GM12873 (cell line): ENCODE measurements around the gene NDUFA13.

Experiments
- TF ChIP-seq, protein P1 (sequence below): IDR thresholded peaks from 2 replicates; pipeline ENCODE4 v1.5.1; 2012; ENCODE audit warnings: low read depth, mild to moderate bottlenecking, moderate library complexity, low read length, control low read depth; ENCODE audit not compliant: insufficient read depth; ENCODE audit errors: missing control alignments

Gene NDUFA13

DNA sequence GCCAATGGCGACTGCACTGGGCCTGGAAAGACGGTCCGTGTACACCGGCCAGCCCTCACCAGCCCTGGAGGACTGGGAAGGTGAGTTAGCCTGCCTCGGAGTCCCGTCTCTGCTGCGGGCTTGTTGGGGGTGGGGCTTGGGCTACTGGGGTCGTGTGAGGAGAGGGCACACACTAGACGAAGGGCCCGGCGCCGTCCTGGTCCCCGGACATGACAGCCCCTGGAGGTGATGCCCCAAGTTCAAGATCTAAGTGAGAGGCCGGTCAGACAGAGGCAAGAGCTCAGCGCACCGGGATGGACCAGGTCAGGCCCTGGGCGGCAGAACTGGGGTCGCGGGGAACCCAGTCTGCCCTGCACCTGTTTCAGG, 23.7 kb downstream of the NDUFA13 start:
- TF ChIP-seq, protein P1, sequence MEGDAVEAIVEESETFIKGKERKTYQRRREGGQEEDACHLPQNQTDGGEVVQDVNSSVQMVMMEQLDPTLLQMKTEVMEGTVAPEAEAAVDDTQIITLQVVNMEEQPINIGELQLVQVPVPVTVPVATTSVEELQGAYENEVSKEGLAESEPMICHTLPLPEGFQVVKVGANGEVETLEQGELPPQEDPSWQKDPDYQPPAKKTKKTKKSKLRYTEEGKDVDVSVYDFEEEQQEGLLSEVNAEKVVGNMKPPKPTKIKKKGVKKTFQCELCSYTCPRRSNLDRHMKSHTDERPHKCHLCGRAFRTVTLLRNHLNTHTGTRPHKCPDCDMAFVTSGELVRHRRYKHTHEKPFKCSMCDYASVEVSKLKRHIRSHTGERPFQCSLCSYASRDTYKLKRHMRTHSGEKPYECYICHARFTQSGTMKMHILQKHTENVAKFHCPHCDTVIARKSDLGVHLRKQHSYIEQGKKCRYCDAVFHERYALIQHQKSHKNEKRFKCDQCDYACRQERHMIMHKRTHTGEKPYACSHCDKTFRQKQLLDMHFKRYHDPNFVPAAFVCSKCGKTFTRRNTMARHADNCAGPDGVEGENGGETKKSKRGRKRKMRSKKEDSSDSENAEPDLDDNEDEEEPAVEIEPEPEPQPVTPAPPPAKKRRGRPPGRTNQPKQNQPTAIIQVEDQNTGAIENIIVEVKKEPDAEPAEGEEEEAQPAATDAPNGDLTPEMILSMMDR: no peak

- TF ChIP-seq, protein P1: no peak
Measured at GRCh38 chr19:19540064-19540714, 24.2 kb downstream of the NDUFA13 start.

DNA sequence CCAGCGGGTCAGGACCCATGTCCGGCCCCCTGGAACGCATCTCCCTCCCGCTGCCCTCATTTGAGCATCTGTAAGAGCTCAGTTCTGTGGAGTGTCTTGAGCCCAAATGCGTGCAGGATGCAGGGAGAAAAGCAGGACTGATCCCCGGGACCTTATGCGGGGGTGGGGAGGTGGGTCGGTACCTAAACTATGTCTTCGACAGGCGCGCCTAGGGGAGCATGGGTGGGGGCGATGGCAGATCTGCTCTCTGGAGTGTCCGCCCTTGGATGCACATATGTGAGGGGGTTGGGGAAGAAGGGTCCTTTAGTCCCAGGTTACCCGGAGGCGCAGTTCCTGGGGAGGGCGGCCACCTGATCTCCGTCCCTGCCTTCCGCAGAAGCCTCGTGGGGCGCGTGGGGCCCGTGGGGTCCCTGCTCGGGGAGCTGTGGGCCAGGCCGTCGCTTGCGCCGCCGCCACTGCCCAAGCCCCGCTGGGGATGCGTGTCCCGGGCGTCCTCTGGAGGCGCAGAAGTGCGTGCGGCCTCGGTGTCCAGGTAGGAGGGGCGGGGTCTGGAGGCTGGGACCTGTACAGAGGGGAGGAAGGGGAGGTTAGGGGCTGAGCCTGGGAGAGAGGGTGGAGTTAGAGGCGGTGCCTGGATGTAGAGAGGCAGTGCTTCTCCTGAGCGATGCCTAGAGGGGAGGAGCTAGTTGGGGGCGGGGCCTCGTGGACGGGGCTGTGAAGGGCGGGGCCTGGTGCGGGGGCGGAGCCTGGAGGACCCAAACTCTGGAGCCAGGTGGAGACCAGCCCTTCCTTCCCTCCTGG, 24.9 kb downstream of the NDUFA13 start:
- TF ChIP-seq, protein P1: no peak

DNA sequence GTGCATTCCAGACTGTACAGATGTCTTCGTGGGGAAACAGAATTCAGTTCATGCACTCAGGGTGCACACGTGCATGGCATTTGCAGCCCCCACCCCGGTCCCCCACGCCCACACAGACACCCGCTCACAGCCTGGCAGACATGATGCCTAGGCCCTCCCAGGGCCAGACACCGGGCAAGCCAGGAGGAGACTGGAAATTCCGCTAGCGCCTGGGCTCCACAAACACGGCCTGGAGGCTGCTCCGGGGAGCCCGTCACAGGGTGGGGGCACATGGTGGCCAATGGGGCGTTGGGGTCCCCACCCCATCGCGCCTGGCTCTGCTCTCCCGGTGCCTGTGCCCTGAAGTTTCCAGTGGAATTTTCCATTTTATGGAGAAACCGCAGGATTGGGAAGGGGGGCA, 25.6 kb downstream of the NDUFA13 start:
- TF ChIP-seq, protein P1: no peak

GRCh38 chr19:19542507-19542906, 26.5 kb downstream of the NDUFA13 start:
- TF ChIP-seq, protein P1: no peak

DNA sequence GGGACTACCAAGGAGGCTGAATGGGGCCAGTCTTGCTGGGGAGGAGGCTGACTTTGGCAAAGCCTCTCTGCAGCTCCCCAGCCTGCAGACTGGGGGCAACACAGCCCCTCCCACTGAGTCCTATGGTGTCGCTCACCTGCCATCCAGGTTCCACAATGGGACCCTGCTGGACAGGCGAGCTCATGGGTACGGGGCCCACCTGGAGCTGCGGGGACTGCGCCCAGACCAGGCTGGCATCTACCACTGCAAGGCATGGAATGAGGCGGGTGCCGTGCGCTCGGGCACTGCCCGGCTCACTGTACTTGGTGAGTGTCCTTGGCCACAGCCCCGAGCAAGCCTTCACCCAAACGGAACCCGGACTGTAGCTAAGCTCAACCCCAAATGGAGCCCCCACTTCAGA, 27.1 kb downstream of the NDUFA13 start:
- TF ChIP-seq, protein P1: no peak

DNA sequence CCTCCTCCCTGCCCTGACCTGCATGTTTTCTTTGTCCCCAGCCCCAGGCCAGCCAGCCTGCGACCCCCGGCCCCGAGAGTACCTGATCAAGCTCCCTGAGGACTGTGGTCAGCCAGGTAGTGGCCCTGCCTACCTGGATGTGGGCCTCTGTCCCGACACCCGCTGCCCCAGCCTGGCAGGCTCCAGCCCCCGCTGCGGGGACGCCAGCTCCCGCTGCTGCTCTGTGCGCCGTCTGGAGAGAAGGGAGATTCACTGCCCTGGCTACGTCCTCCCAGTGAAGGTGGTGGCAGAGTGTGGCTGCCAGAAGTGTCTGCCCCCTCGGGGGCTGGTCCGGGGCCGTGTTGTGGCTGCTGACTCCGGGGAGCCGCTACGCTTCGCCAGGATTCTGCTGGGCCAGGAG, 27.6 kb downstream of the NDUFA13 start:
- TF ChIP-seq, protein P1: no peak
